Right cardiac atrium (tissue), 5 donors: ENCODE results near the gene TRAF2. TPM values are rescaled to one million over a fixed set of nuclear protein-coding genes. Genes with fewer than 3 reads are reported as not detected.
"Not testable (repeated sequence)": the region's sequence is repeated elsewhere in the genome, so short reads cannot be mapped to it uniquely, and the experiment has no call there.

ENCODE experiments used
- ATAC-seq, 2 donors: fragments of 200-7000 bp; cut with Tn5 transposase; one replicate each; pipeline versions ENCODE4 v1.8.0 to v1.9.1; 2020; ENCODE audit warnings: moderate library complexity in 2 of 2, mild to moderate bottlenecking in 1 of 2
- DNase-seq, 3 donors: peaks; one replicate each; pipeline ENCODE4 v3.0.0-alpha.2; 2020
- H3K27ac ChIP-seq: one replicate; pipeline ENCODE4 v1.5.1; 2013; ENCODE audit warnings: mild to moderate bottlenecking, low read length, control low read depth, moderate library complexity
- H3K27me3 ChIP-seq: one replicate; pipeline ENCODE4 v1.6.1; 2013; ENCODE audit not compliant: control insufficient read depth, insufficient read depth
- H3K4me1 ChIP-seq: one replicate; pipeline ENCODE4 v1.6.1; 2013; ENCODE audit warnings: low read length; ENCODE audit not compliant: control insufficient read depth, insufficient read depth
- H3K4me3 ChIP-seq: one replicate; pipeline ENCODE4 v1.5.1; 2013; ENCODE audit warnings: low read length, control low read depth
- H3K9me3 ChIP-seq: one replicate; pipeline ENCODE4 v1.6.1; 2013; ENCODE audit warnings: low read length; ENCODE audit not compliant: control insufficient read depth
- WGBS: extraction: QIAGEN DNeasy Blood & Tissue Kit; methylation state at CpG from one replicate; pipeline ENCODE4 v1.1.7; 2013; 5-methylcytosine and 5-hydroxymethylcytosine counted together
- intact Hi-C, 4 donors: fragments of 100-400 bp; cut with DNase I; formaldehyde crosslinking; loops; one replicate each; pipeline versions ENCODE4 v1.11.0 to v1.14.0; 2022 to 2023
- polyA plus RNA-seq: library from polyadenylated mRNA; stranded (reverse); fragments of 200-250 nt; gene quantifications from one replicate; pipeline ENCODE4 v1.2.3, GENCODE V29; 2013
- total RNA-seq, 4 donors: library from RNA; stranded (reverse); fragmentation: NEBNext Ultra II Directional; extraction: Animal tissue kit (Norgen Biotek cat#: 25700); gene quantifications; one replicate each; pipeline ENCODE4 v1.2.1, GENCODE V29; 2021
- donor health status: healthy with polysubstance abuse.
- donor health status: DM: no; HTN: yes; CAD: no.
- donor health status: DM: no; HTN: no; CAD: no.
- donor health status: DM: no; HTN: yes; CAD: no; lungs with severe emphysema.
- donor health status: DM: yes; HTN: yes; CAD: no.

TRAF2 gene
- total and polyA plus RNA-seq, 5 donors = 6.1 to 10.2 (median 8.2) TPM

DNA sequence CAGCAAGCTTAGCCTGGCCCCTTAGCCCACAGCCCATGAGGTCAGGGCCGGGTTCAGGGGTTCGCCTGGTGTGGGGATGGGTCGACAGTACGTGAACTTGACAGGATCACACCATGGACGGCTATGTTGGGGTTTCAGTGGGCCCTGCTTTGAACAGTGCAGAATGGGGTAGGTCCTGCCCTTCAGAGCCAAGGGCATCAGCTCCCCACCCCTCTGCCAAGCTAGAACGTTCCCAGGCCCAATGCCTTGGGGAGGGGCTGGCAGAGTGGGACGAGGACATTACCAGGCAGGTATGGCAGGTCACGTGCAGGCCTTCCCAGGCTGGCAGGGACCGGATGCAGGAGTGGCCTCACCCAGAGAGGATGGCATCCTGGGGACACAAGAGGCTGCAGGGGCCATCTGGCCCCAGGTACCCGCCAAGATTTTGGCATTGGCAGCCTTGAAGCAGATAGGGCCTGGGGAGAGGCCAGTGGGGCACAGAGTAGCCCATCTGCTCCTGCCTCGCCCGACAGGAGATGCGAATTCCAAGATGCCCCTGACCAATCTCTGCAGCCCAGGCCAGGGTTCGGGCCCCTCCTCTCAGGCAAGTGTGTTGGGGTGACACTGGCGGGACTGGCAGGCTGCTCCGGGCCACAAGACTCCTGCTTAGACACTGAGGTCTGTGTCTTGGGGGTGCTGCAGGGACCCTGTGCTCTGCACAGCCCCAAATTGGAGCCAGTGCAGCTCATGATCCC lies 44.5 kb upstream of the TRAF2 start:
- ATAC-seq (peak in 1 of 2 donors; percentile 0), DNase-seq (peak in 2 of 3 donors; percentile 54 to 65)
- WGBS = 47% methylated on average over 16 of the region's 16 CpGs
- not testable (repeated sequence) for H3K4me1 ChIP-seq, H3K27me3 ChIP-seq, H3K27ac ChIP-seq, H3K4me3 ChIP-seq, H3K9me3 ChIP-seq
- intact Hi-C loops = loop anchor here in 1 of 4 donors (10.0 kb wide), 1 partner anchor 103 kb away; the partner anchor contains the start of genes C8G and FBXW5

- H3K9me3 ChIP-seq, H3K4me1 ChIP-seq, H3K27ac ChIP-seq, H3K27me3 ChIP-seq: not testable (repeated sequence)
- peak; percentile 79 to 93 (median 92) for DNase-seq
- peak within 1 kb of the TSS; percentile 8 for H3K4me3 ChIP-seq
- intact Hi-C loops = loop anchor here in 1 of 4 donors (10.0 kb wide), 1 partner anchor 102 kb away; the partner anchor contains the start of genes C8G and FBXW5
- peak; percentile 76 to 77 for ATAC-seq
- WGBS = 1% methylated on average over 25 of the region's 27 CpGs
Observed at GRCh38 chr9:136842380-136842948, 43.9 kb upstream of the TRAF2 start, which contains the start of gene AJM1. Gene AJM1, plus strand, starts transcription at chr9:136842478. Its CDS starts 1,937 bp downstream, at chr9:136844415.

- not testable (repeated sequence) for H3K4me1 ChIP-seq, H3K27ac ChIP-seq, DNase-seq, ATAC-seq, H3K9me3 ChIP-seq, H3K4me3 ChIP-seq, H3K27me3 ChIP-seq
- 13% methylated on average over 20 of the region's 21 CpGs for WGBS
- intact Hi-C loops = loop anchor here in 1 of 4 donors (10.0 kb wide), 1 partner anchor 102 kb away; the partner anchor contains the start of genes C8G and FBXW5
Observed at GRCh38 chr9:136843159-136843800, 43.0 kb upstream of the TRAF2 start.

DNA sequence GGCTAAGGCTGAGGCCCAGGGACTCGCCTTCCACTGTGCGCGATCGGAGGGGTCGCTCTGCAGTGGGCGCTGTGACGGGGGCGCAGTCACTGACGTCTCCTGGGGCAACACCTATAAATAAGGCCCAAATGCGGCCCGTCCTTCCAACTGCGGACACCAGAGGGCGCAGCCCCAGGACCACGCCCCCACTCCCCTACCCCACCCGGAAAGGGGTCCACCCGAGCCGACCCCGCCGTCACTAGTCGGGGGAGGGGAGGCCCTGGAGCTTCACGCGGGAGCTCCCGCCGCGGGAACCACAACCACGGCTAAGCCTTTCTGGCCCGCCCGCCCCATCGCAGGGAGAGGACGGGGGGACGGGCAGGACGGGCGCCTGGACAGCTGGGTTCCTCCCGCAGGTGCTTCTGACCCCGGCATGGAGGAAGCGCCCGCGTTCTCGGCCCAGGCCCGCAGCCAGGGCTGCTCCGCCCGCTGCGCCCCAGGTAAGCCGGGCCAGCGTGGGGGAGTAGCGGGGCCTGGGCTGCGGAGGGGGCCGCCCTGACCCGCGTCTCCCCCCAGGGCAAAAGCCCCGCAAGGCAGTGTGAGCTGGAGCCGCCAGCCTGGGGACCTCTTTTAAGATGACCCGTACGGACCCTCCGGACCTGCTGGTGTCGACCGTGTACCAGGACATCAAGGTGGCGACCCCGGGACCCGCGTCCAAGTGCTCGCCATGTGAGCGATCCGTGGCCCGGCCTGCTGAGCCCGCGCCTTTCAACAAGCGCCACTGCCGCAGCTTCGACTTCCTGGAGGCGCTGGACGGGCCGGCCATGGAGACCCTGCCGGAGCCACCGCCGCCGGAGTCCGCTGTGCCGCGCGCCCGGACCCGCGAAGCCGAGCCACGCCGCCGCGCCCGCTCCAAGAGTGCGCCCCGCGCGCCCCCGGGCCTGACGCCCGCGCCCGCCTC lies 42.2 kb upstream of the TRAF2 start:
- H3K4me3 ChIP-seq, H3K9me3 ChIP-seq, H3K27me3 ChIP-seq, H3K27ac ChIP-seq, H3K4me1 ChIP-seq, ATAC-seq: not testable (repeated sequence)
- 13% methylated on average over 99 of the region's 99 CpGs for WGBS
- DNase-seq = peak in 2 of 3 donors; percentile 81
- intact Hi-C loops = loop anchor here in 1 of 4 donors (10.0 kb wide), 1 partner anchor 101 kb away; the partner anchor contains the start of genes C8G and FBXW5

- 31% methylated on average over 86 of the region's 88 CpGs for WGBS
- Histone ChIP-seq H3K27me3 (no peaks in the 10 kb centered on the region), H3K27ac (no peak overlapping the region), H3K4me1 (peaks cover 8% of the 10 kb centered on the region), H3K9me3 (no peaks in the 10 kb centered on the region), H3K4me3 (no peak overlapping the region)
- intact Hi-C loops = loop anchor here in 2 of 4 donors (5.0 to 10.0 kb wide), 3 partner anchors 97 to 142 kb away; partner anchors contain the start of genes FBXW5 (in 2 of the 2) and C8G (in 1 of the 2)
- DNase-seq = peak in 1 of 3 donors; percentile 61
- no peak for ATAC-seq
Observed at GRCh38 chr9:136844761-136845464, 41.4 kb upstream of the TRAF2 start.

GRCh38 chr9:136845465-136846260 lies 40.7 kb upstream of the TRAF2 start:
- Histone ChIP-seq H3K4me3 (no peak overlapping the region), H3K9me3 (no peaks in the 10 kb centered on the region), H3K27ac (no peak overlapping the region), H3K4me1 (peaks cover 10% of the 10 kb centered on the region), H3K27me3 (no peaks in the 10 kb centered on the region)
- intact Hi-C loops = loop anchor here in 2 of 4 donors (5.0 to 10.0 kb wide), 3 partner anchors 97 to 142 kb away; partner anchors contain the start of genes FBXW5 (in 2 of the 2) and C8G (in 1 of the 2)
- ATAC-seq (no peak), DNase-seq (peak in 1 of 3 donors; percentile 66)
- 43% methylated on average over 102 of the region's 102 CpGs for WGBS

- no peak for DNase-seq
- no peak overlapping the region for H3K27ac ChIP-seq
- H3K27me3 ChIP-seq = no peaks in the 10 kb centered on the region
- no peaks in the 10 kb centered on the region for H3K9me3 ChIP-seq
- H3K4me1 ChIP-seq = peaks cover 9% of the 10 kb centered on the region
- ATAC-seq = no peak
- intact Hi-C loops = loop anchor here in 2 of 4 donors (5.0 to 10.0 kb wide), 3 partner anchors 96 to 141 kb away; partner anchors contain the start of genes FBXW5 (in 2 of the 2) and C8G (in 1 of the 2)
- no peak overlapping the region for H3K4me3 ChIP-seq
- WGBS = 13% methylated on average over 98 of the region's 98 CpGs
Observed at GRCh38 chr9:136846376-136847087, 39.8 kb upstream of the TRAF2 start.

DNA sequence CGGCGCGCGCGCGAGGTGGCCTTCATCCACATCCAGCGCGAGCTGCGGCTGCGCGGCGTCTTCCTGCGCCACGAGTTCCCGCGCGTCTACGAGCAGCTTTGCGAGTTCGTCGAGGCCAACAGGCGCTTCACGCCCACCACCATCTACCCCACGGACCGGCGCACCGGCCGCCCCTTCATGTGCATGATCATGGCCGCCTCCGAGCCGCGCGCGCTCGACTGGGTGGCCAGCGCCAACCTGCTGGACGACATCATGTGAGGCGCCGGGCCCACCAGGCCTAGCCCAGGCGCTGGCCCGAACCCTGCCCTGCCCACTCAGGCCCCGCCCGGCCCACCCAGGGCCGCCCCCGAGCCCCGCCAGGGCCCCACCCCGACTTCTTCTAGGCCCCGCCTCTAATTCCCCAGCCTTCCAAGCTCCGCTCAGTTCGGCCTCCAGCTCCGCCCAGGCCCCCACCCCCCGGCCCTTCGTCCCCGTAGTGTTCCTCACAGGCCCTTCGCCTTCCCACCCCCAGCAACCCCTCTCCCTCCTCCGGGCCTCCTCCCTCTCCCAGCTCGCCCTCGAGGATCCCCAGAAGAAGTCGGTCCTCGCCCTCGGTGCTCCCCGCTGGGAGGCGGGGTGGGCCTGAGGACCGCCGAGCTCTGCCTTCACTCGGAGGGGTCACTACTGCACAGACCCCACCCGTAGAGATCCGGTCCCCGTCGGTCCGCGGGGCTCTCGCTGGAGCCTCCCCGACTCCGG lies 39.1 kb upstream of the TRAF2 start:
- H3K27me3 ChIP-seq = no peaks in the 10 kb centered on the region
- DNase-seq (peak; percentile 73 to 92 (median 89)), ATAC-seq (peak; percentile 18 to 19)
- H3K9me3 ChIP-seq = no peaks in the 10 kb centered on the region
- WGBS = 5% methylated on average over 75 of the region's 75 CpGs
- intact Hi-C loops = loop anchor here in 2 of 4 donors (5.0 to 10.0 kb wide), 3 partner anchors 95 to 140 kb away; partner anchors contain the start of genes FBXW5 (in 2 of the 2) and C8G (in 1 of the 2)
- H3K27ac ChIP-seq = peak overlapping the region; percentile 37
- peaks cover 2% of the 10 kb centered on the region for H3K4me1 ChIP-seq
- H3K4me3 ChIP-seq = peak overlapping the region; percentile 70
